Cerebellar cortex (tissue), 1 donor: ENCODE data around the gene CTNNA1.

Source experiments
- DNase-seq: peaks from one replicate; pipeline ENCODE4 v3.0.0-alpha.2; 2015; ENCODE audit warnings: low spot score

CTNNA1 gene

GRCh38 chr5:138965626-138966025 lies 212.4 kb downstream of the CTNNA1 start:
- no peak for DNase-seq

GRCh38 chr5:138966236-138966985 lies 213.2 kb downstream of the CTNNA1 start:
- DNase-seq, result no peak

GRCh38 chr5:138967791-138968448 lies 214.7 kb downstream of the CTNNA1 start:
- no peak for DNase-seq

GRCh38 chr5:138968601-138969000 lies 215.4 kb downstream of the CTNNA1 start:
- no peak for DNase-seq

- DNase-seq, result no peak
These were observed 216.2 kb downstream of the CTNNA1 start for GRCh38 chr5:138969323-138970002.

- no peak for DNase-seq
These were observed 219.0 kb downstream of the CTNNA1 start for GRCh38 chr5:138972230-138972629.

GRCh38 chr5:138972836-138973235 lies 219.6 kb downstream of the CTNNA1 start:
- no peak for DNase-seq

GRCh38 chr5:138974227-138975063 lies 221.2 kb downstream of the CTNNA1 start:
- peak; percentile 45 for DNase-seq

- no peak for DNase-seq
These were observed 222.0 kb downstream of the CTNNA1 start for GRCh38 chr5:138975098-138975847.

- no peak for DNase-seq
These were observed 224.9 kb downstream of the CTNNA1 start for GRCh38 chr5:138978080-138978479.

- DNase-seq, result no peak
These were observed 225.4 kb downstream of the CTNNA1 start for GRCh38 chr5:138978581-138978980.

- DNase-seq, result no peak
These were observed 226.6 kb downstream of the CTNNA1 start for GRCh38 chr5:138979684-138980280.

- DNase-seq, result no peak
These were observed 227.2 kb downstream of the CTNNA1 start for GRCh38 chr5:138980441-138980840.

- DNase-seq, result no peak
These were observed 227.9 kb downstream of the CTNNA1 start for GRCh38 chr5:138981131-138981530.

GRCh38 chr5:138981586-138981985 lies 228.4 kb downstream of the CTNNA1 start:
- no peak for DNase-seq

- DNase-seq, result no peak
These were observed 230.8 kb downstream of the CTNNA1 start for GRCh38 chr5:138983984-138984383.
